ENCODE results near the gene SYDE2. TPM values are rescaled to one million over a fixed set of nuclear protein-coding genes. Genes with fewer than 3 reads are reported as not detected.
"Not testable (repeated sequence)": the region's sequence is repeated elsewhere in the genome, so short reads cannot be mapped to it uniquely, and the experiment has no call there.

The SYDE2 gene
- total RNA-seq, 1 donor from 2014 or later: 23.8 TPM

GRCh38 chr1:85198864-85199263, 2.0 kb downstream of the SYDE2 start:
- H3K9me3 ChIP-seq: no peaks in the 10 kb centered on the region
- ATAC-seq (no peak), DNase-seq (no peak)
- peaks cover 4% of the 10 kb centered on the region for H3K4me1 ChIP-seq
- no peaks in the 10 kb centered on the region for H3K27me3 ChIP-seq
- H3K4me3 ChIP-seq: peak overlapping the region; percentile 84
- no peaks in the 10 kb centered on the region for H3K36me3 ChIP-seq
- intact Hi-C loops (cut with DNase I): no loop called here
- TF ChIP-seq CTCF (IDR thresholded peaks at IDR 0.05): no peak
- H3K27ac ChIP-seq: no peak overlapping the region

GRCh38 chr1:85196358-85196757, 4.5 kb downstream of the SYDE2 start:
- ATAC-seq (no peak), DNase-seq (no peak)
- no peaks in the 10 kb centered on the region for H3K9me3 ChIP-seq
- no peaks in the 10 kb centered on the region for H3K27me3 ChIP-seq
- intact Hi-C loops (cut with DNase I): no loop called here
- H3K36me3 ChIP-seq: no peaks in the 10 kb centered on the region
- TF ChIP-seq CTCF (IDR thresholded peaks at IDR 0.05): no peak
- H3K4me3 ChIP-seq: peak overlapping the region; percentile 84
- H3K4me1 ChIP-seq: peaks cover 4% of the 10 kb centered on the region
- H3K27ac ChIP-seq: no peak overlapping the region

- Histone ChIP-seq H3K4me3 (peak overlapping the region; percentile 84), H3K9me3 (no peaks in the 10 kb centered on the region), H3K4me1 (peaks cover 4% of the 10 kb centered on the region), H3K27ac (no peak overlapping the region), H3K36me3 (no peaks in the 10 kb centered on the region), H3K27me3 (no peaks in the 10 kb centered on the region)
- no peak for TF ChIP-seq CTCF (IDR thresholded peaks at IDR 0.05)
- DNase-seq (no peak), ATAC-seq (no peak)
- intact Hi-C loops (cut with DNase I): no loop called here
Measured at GRCh38 chr1:85195703-85196102, 5.1 kb downstream of the SYDE2 start.

- ATAC-seq, DNase-seq: not testable (repeated sequence)
Measured at GRCh38 chr1:85192129-85192528, 8.7 kb downstream of the SYDE2 start.

GRCh38 chr1:85189120-85189519, 11.7 kb downstream of the SYDE2 start:
- Histone ChIP-seq H3K27ac (no peak overlapping the region), H3K36me3 (peaks cover 6% of the 10 kb centered on the region), H3K27me3 (no peaks in the 10 kb centered on the region), H3K4me1 (peaks cover 4% of the 10 kb centered on the region), H3K9me3 (no peaks in the 10 kb centered on the region), H3K4me3 (no peak overlapping the region)
- intact Hi-C loops (cut with DNase I): no loop called here
- ATAC-seq: no peak
- no peak for DNase-seq
- no peak for TF ChIP-seq CTCF (IDR thresholded peaks at IDR 0.05)

More at GRCh38 chr1:85192129-85192528, 8.7 kb downstream of the SYDE2 start:
- intact Hi-C loops (cut with DNase I); H3K4me1 ChIP-seq; H3K36me3 ChIP-seq; H3K27me3 ChIP-seq; H3K9me3 ChIP-seq; H3K4me3 ChIP-seq; H3K27ac ChIP-seq: not testable (repeated sequence)

- intact Hi-C loops (cut with DNase I): no loop called here
- peaks cover 6% of the 10 kb centered on the region for H3K36me3 ChIP-seq
- no peak for TF ChIP-seq CTCF (IDR thresholded peaks at IDR 0.05)
- ATAC-seq (no peak), DNase-seq (no peak)
- H3K4me1 ChIP-seq: peaks cover 4% of the 10 kb centered on the region
- H3K27ac ChIP-seq: no peak overlapping the region
- no peaks in the 10 kb centered on the region for H3K9me3 ChIP-seq
- no peak overlapping the region for H3K4me3 ChIP-seq
- no peaks in the 10 kb centered on the region for H3K27me3 ChIP-seq
Measured at GRCh38 chr1:85188530-85188929, 12.3 kb downstream of the SYDE2 start.

GRCh38 chr1:85187021-85187420, 13.8 kb downstream of the SYDE2 start:
- H3K4me1 ChIP-seq; H3K27ac ChIP-seq; H3K36me3 ChIP-seq; DNase-seq; H3K9me3 ChIP-seq; ATAC-seq; H3K4me3 ChIP-seq; intact Hi-C loops (cut with DNase I); H3K27me3 ChIP-seq: not testable (repeated sequence)

All from upper lobe of right lung (tissue), 1 donor.